Right renal cortex interstitium (tissue), 3 donors: ENCODE measurements around the gene PTPRT. TPM values are rescaled to one million over a fixed set of nuclear protein-coding genes. Genes with fewer than 3 reads are reported as not detected.

Source experiments
- DNase-seq, 3 donors: peaks; one replicate each; pipeline ENCODE4 v3.0.0-alpha.2; 2013; ENCODE audit warnings: low read depth in 3 of 3, low spot score in 2 of 3
- polyA plus RNA-seq, 3 donors: library from polyadenylated mRNA; unstranded; fragments of 120-200 nt; gene quantifications; one replicate each; pipeline ENCODE4 v1.2.1, GENCODE V29; 2013; ENCODE audit not compliant: insufficient read length in 3 of 3

PTPRT gene
- polyA plus RNA-seq, 3 donors = 0.33 to 1.4 (median 1.0) TPM

DNA sequence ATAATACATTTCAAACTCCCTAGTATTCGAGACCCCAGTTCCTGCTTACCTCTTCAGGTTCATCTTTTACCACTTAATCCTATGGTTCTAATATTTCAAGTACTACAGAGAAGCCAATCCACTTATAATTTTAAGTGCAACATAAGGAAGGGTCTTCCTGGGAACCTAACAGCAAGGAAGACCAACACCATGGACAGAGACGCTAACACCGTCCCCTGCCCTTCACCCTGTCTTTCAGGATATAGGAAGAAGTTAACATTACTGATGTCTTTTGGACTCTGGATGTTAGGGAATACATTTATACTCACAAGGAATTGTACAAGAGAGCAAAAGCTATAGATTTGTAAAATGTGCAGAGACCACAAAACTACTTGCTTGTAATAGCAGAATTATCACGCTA lies 1006.6 kb downstream of the PTPRT start:
- no peak for DNase-seq

DNA sequence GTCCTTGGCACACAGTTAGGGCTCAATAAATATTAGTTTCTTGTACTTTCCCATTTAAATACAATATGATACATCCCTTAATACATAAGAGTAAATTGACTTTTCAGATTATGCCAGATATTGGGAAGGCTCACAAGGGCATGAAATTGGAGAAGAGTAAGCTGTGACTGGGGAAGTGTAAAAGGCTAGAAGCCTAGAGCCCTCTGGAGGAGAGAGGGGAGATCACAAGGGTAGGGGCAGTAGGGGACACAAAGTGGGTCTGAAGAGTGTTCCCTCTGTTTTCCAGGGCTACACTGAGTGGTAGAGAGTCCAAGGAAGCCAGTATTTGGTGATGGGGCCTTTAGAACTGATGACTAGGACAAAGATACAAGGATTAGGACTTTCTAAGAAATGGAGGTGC lies 1008.6 kb downstream of the PTPRT start:
- no peak for DNase-seq

DNA sequence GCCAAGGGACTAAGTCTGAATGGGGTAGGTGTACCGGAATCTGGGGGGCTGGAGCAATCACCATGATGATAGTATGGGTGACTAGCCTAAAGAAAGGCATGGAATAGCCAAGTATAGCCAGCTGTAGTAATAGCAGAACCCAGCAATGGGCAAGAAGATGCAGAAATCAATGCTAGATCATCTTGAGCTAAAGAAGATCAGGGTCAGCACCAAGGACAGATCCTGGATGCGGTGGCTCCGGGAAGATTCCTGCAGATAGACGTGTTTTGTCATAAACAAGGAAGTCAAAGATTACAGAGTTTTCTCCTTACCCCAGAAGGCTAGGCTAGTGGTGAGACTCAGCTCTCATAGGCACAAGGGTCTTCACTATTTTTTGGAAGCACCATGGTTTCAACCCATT lies 1009.9 kb downstream of the PTPRT start:
- peak in 2 of 3 donors; percentile 3 for DNase-seq

DNA sequence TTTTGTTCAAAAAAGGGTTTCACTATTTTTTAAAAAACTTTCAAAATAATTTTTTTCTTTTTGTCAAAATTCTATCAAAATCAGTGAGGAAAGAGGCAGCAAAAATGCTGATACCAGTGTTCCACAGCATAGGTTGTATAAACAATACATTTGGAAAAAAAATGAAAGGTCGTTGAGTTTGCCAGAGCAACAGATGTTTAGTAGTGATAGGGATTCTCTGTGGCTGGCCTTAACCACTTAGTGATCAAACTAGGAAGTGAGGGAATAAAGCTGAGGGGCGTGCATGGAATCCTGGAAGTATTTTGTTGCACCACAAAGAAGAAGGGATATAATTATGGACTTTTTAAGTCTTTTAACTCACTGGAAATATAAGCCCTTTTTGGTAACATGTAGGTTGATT lies 1016.3 kb downstream of the PTPRT start:
- no peak for DNase-seq

DNA sequence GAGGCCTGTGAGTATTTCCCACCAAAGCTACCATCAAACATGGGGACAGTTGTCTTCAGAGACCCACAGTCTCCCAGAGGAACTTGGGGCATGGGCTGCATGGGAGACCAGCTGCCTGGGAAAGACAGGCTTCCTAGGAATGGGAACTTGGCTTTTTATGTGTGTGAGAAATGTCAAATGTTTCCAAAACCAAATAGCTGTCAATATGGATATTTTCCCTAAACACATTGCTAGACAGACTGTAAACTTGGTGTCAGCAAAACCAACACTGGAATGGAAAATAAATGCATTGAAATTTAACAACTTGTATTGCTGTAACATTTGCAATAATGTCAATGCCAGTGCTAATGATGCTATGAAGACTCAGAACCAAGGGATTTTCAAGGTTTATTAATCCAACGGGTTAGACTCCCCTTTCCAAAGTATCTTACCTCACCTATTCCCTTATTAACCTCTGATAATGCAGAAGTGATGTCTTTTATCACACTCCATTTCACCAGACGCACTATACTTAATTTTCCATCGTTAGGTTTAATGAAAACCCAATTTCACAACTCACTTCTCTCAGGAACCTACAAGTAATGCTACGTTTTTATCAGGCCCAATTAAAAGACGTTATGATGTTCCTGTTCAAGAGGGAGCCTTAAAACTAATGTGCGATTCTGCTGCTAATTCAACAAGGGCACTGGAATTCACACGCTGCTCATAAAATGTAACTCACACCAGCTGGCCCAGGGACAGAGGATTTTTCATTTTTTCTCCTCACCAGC lies 1025.4 kb downstream of the PTPRT start:
- DNase-seq = no peak

DNA sequence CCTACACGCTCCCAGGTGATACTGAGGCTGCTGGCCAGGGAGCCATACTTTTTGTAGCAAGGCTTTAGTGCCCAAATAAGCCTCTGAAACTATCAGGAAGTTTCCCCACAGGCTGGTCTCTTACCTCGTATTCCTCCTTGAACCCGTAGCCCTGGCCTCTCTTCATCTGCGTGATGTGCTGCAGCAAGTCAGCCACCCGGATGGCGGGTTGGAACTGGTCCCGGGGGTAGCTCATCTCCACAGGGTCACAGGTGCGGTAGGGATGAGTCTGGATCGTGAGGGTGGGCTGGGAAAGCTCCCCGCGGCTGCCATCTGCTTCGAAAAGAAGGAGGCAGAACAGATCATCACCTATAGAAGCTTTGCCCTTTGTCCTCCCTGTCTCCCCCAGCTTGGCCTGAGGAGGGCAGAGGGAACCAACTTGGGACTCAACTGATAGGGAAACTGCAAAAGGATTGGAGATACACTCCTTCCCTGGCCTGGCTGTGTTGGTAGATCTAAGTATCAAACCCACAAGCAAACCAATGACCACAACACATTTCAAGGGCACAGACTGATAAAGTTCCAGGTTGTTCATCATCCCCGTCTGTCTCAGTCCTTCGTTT lies 1028.4 kb downstream of the PTPRT start:
- DNase-seq = no peak

DNA sequence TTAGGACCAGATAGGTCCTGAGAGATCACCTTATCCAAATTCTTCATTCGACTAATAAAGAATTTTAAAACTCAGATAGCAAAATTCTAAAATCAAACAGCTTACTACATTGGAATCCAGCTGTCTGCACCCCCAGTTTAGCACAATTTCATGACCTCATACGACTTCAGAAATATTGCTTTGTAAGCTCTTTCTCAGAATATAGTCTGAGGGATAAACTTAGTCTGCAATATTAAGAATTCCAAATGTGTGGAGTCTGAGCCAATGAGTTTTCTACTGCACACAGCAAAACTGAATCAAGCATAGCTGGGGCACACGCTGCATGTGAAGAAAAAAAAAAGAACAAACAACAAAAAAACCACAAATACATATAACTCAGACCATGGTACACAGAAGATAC lies 1029.9 kb downstream of the PTPRT start:
- DNase-seq = no peak

DNA sequence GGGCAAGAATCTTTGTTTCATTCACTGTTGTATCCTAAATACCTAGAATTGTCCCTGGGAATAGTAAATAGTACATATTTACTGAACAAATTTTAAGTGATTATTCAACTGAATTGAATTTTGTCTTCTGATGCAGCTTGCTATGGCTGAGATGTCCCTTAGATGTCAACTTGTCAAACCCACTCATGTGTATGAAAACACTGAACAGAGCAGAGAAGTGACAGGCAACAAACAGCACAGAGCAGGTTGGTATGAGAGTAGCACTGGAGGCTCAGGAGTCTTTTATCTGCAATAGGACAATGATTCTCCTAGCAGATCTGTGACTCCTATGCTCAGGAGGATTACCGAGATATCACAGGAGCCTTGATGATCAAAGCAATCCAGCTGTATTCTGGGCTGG lies 1031.4 kb downstream of the PTPRT start:
- DNase-seq = no peak

DNA sequence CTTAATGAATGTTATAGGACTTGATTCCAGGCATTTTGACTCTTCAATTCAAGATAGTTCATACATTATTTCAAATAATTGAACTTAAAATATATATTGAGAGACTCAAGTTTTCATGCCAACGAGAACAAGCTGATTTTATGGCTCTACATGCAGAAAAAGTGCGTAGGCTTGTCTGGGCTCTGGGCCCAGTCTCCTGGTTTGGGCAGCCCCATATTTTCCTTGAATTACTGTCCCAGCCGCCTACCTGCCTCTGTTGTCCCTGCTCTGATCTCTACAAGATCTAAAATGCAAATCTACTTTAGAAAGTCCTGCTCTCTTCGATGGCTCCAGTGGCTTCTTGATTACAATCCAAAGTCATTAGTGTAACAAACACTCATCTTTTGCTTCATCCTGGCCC lies 1034.1 kb downstream of the PTPRT start:
- no peak for DNase-seq

DNA sequence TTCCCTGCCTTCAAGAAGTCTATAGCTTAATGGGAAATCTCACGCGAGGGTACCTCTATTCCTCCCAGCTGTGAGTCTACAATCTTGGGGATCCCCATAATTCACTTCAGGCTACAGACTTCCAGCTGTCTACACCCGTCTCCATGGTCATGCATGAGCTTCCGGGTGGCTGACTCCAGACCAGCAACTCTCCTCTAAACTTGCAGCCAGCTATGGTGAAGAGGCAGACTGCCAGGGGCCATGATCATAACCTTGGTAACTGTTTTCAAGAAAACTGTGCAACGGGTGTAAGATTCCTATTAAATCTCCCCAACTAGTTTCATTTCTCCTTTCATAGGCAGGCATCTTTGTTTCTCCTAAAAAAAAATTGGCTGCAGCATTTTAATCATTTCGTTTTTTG lies 1037.1 kb downstream of the PTPRT start:
- DNase-seq = no peak

DNA sequence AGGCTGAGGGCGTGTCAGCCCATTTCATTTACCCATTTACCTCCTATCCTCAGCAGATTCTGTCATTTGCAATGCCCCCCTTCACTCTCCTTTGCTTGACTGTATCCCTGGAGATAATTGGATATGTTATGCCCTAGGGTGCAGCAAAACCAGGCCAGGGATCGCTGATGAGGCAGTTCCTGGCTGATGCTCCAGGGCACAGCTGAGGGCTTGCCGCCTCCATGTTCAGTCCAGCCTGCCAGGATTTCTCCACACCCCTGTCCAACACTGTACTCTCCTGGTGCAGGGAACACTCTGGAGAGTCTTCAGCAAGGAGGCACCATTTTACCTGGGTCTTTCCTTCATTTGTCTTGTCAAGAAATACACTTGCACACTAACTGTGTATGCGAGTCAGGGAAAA lies 1039.5 kb downstream of the PTPRT start:
- DNase-seq = no peak

DNA sequence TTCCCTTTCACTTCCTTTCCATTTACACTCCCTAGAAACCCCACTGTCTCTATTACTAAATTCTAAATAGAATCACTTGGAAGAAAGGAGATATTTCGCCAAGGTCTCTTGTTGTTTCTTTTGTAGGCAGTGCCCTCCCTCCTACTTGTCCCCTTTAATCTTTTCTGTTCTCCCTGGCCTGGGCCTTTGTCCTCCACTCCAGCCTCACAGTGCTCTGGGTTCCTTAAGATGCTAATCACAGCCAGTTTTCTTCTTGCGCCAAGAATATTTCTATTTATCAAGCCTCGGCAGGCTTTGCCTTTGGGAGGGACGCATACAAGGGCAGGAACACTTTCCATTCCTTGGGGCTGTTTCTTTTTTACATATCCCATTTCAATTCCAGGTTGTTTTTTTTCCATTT lies 1051.0 kb downstream of the PTPRT start:
- DNase-seq = no peak

DNA sequence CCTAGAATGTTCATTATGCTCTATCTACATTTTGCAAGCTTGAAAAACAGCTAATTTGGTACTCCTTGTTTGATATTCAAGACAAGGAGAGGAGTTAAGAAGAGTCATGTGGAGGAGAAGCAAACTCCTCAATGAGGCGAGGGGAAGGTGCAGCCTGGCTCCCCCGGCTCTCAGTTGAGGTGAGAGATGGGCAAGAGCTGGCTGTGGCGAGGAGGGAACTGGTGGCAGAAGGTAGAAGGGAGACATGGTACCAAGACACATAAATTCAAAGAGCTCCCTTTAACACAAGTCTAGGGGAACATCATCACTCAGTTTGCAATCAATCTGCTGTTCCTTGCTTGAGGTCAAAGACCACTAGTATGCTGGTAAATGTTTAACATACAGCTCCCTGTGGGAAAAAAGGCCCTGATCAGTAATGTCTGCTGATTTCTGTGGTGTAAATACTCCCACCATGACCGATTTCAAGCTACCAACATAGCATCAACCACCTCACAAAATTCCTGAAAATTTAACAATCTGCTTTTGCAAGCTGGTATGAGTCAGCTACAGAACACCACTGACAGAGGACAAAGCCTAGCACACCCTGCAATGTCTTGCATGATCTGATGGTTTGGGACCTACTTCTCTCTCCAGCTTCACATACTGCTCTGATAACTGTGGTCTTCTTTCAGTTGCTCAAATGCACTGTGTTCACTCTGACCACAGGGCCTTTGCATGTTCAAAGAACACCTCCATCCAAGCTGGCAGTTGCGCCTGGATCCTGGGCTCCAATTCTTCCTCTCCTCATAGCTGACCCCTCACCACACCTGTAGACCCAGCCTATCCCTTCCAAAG lies 1055.2 kb downstream of the PTPRT start:
- DNase-seq = no peak

DNA sequence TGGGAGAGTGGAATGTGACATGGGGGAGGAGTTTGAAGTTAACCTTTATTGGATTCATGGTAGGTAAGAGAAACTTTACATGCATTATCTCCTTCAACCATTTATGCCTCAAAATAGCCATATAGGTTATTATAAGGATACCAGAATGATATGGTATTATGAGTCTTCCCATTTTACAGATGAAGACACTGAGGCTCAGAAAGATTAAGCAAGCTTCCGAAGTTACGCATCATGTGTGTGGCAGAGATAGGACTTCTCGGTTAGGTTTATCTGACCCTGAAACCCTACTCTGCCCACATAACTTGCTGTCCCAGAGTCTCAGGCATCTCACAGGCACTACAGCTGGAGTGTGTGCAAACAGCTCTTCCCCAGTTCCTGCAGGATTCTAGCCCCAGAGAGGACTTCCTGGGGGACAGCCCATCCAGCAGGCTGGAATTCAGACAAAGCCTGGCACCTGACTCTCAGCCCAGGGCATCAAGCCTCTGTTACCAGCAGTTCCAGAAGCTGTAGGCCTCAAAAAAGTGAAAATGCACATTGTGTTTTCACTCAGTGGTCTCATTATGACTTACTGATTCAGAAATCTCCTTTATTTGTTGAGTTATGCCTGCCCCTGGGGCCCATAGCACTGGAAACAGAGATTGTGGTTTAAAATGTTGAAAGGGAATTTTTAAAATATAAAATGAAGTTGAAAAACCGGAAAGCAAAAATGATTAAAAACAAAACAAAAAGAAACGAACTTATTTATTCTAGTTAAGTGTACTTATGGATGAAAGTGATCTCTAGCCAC lies 1058.7 kb downstream of the PTPRT start:
- no peak for DNase-seq

DNA sequence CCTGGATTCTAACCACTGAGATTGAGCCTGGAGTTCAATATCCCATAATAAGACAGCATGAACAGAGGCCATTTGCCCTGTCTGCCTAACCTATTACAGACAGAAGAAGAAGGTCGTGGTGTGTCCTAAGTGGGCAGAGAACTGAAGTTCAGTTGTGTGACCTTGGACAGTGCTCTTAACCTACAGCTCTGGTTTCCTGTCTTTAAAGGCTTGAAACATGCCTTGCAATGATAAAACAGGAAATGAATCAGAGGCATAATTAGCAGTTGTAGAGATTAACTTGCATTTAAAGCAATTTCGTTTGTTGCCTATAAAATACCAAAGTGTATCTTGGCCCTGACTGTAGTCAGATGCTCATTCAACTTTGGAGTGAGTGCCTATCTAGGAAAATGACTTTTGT lies 1064.3 kb downstream of the PTPRT start:
- no peak for DNase-seq

DNA sequence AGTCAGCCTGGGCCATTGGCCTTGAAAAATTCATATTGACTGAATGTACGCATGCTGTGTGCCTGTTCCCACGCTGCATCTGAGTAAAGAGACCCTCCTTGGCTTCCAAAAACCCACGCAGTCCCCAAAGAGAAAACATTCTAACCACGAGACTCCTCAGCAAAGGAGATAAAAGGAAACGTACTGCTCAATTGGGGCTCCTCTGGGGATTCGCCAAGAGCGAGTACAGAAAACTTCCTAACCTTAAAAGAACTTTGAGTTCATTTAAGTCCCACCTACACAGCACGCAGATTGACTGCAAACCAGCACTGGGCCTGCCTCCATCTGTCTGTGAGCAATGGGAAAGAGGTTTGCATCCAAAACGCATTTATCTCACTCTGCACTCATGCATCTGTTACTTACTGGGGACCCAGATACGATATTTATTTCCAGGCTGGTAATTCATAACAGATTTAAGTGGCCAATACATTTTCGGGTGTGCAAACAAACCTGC lies 1065.7 kb downstream of the PTPRT start:
- no peak for DNase-seq

DNA sequence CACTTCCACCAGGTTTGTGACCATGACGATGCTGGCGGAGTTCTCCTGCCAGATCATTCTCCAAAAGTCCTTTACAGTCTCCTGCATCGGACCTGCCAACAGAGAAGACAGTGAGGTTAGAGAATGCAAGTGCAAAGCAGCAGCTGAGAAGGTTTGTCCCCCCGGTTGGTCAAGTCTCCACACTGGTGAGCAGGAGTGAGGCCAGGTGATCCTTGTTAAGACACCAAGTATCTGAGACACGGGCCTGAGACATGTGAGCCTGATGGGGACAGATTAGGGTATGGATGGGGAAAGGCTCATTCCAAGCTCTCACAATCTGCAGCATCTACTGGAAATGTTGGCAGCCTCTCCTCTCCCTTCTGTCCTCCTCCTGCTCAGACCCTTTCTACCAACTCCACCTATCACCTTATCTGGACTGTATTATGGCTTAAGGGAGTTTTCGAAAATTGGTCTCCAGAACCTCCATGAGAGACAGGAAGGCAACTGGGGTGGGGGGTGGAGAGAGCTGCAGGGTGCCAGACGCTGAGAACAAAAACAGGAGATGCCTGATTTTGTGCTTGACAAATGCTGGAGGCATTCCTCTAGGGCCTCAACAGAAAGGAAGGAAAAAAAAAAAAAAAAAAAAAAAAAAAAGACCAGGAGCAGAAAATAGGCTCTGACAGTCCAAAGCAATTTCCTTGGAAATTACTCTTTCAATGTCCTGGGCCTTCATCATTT lies 1071.1 kb downstream of the PTPRT start:
- no peak for DNase-seq

DNA sequence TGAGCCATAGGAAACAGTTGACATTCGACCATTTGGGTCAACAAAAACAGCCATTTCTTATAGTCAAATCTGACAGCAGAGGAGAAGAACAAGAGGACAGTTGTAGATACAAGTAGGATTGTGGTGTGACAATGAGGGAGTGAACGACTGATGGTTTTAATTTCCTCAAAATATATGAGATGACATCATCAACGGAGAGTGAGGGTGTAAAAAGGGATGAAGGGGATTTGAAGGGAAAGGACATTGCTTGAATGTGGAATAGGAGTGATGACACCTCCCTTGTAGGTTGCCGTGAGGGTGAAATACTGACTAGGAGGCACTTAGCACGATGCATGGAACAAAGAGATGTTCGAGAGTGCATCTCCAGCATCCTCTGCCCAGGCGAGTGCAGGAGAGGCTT lies 1071.7 kb downstream of the PTPRT start:
- no peak for DNase-seq

DNA sequence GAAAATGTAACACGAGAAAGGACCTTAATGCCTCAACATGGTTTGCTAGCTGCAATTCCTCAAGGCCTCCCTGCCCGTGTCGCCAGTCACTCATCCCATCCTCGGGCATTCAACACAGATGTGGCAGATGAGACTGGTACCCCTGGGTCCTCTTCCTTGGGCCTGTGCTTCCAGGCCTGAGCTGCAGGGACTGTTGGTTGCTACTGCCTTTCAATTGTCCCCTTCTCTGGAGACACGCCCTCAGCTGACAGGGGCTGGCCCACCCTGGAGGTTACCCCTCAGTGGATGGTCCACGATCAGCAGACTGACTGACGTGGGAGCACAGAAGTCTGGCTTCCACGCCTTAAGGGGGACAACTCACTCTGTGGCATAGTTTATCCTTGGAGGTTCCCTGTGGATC lies 1076.5 kb downstream of the PTPRT start:
- no peak for DNase-seq

DNA sequence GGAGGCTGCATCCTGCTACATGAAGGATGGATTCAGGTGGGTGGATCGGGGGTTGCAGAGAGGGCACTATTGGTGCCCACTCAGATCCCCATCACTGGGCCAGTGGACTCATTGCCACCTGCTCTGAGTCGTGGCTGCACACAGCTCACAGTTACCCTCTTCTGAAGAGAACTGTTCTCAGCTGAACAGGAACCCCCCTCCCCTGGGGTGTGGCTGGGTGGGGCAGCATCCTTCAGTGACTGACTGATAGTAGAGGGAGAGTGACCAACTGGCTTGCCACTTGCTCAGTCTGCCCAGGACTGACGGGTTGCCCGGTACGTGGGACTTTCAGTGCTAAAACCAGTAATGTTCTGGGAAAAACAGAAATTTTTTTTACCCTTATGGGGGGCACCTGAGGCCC lies 1077.5 kb downstream of the PTPRT start:
- DNase-seq = no peak
